ENCODE results near the gene KCNQ1. TPM values are rescaled to one million over a fixed set of nuclear protein-coding genes. Genes with fewer than 3 reads are reported as not detected.

Gene KCNQ1
- total and polyA plus RNA-seq, 2 experiments from 2014 or later, result 0.45 to 0.87 TPM

- no peak for DNase-seq (ENCODE audit: low spot score)
Observed at GRCh38 chr11:2685051-2685450, 240.2 kb downstream of the KCNQ1 start.

GRCh38 chr11:2685566-2686359, 241.0 kb downstream of the KCNQ1 start:
- H3K4me2 ChIP-seq, result no peak overlapping the region
- peaks cover 81% of the 10 kb centered on the region for H3K79me2 ChIP-seq (replicated peaks; ENCODE audit: insufficient read depth)
- H3K27me3 Mint-ChIP-seq (ENCODE audit: insufficient read depth, low read depth, poor library complexity), result peaks cover 11% of the 10 kb centered on the region
- peaks cover 8% of the 10 kb centered on the region; the same call in 2 of the 3 replicates for H3K36me3 Mint-ChIP-seq (ENCODE audit: low read depth)
- no peaks in the 10 kb centered on the region for H3K9me2 ChIP-seq (ENCODE audit: insufficient read depth)
- H3K36me3 ChIP-seq (ENCODE audit: insufficient read depth), result no peaks in the 10 kb centered on the region
- peaks cover 27% of the 10 kb centered on the region for H4K20me1 ChIP-seq (replicated peaks; ENCODE audit: insufficient read depth)
- no peak overlapping the region for H2AFZ ChIP-seq
- DNase-seq (ENCODE audit: low spot score), result no peak
- peaks cover 73% of the 10 kb centered on the region for H3K4me1 Mint-ChIP-seq
- no peak for ATAC-seq
- no peak overlapping the region for H3K4me3 ChIP-seq
- no peak for TF ChIP-seq ETS1 (IDR thresholded peaks at IDR 0.05)
- TF ChIP-seq, protein P1, sequence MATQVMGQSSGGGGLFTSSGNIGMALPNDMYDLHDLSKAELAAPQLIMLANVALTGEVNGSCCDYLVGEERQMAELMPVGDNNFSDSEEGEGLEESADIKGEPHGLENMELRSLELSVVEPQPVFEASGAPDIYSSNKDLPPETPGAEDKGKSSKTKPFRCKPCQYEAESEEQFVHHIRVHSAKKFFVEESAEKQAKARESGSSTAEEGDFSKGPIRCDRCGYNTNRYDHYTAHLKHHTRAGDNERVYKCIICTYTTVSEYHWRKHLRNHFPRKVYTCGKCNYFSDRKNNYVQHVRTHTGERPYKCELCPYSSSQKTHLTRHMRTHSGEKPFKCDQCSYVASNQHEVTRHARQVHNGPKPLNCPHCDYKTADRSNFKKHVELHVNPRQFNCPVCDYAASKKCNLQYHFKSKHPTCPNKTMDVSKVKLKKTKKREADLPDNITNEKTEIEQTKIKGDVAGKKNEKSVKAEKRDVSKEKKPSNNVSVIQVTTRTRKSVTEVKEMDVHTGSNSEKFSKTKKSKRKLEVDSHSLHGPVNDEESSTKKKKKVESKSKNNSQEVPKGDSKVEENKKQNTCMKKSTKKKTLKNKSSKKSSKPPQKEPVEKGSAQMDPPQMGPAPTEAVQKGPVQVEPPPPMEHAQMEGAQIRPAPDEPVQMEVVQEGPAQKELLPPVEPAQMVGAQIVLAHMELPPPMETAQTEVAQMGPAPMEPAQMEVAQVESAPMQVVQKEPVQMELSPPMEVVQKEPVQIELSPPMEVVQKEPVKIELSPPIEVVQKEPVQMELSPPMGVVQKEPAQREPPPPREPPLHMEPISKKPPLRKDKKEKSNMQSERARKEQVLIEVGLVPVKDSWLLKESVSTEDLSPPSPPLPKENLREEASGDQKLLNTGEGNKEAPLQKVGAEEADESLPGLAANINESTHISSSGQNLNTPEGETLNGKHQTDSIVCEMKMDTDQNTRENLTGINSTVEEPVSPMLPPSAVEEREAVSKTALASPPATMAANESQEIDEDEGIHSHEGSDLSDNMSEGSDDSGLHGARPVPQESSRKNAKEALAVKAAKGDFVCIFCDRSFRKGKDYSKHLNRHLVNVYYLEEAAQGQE (IDR thresholded peaks at IDR 0.05; ENCODE audit: unreplicated experiment), result no peak
- H3K9me3 Mint-ChIP-seq, result no peaks in the 10 kb centered on the region
- H3K4me3 Mint-ChIP-seq, result no peak overlapping the region
- H3K27me3 ChIP-seq (ENCODE audit: insufficient read depth), result no peaks in the 10 kb centered on the region
- H3K4me1 ChIP-seq (ENCODE audit: insufficient read depth), result peaks cover 44% of the 10 kb centered on the region
- H3K27ac Mint-ChIP-seq, result no peak overlapping the region
- H3K27ac ChIP-seq (ENCODE audit: low read depth), result no peak overlapping the region
- no peaks in the 10 kb centered on the region for H3F3A ChIP-seq (replicated peaks; ENCODE audit: low read depth)

More at GRCh38 chr11:2685051-2685450, 240.2 kb downstream of the KCNQ1 start:
- H3K79me2 ChIP-seq (replicated peaks; ENCODE audit: insufficient read depth), result peaks cover 78% of the 10 kb centered on the region
- no peak overlapping the region for H3K27ac ChIP-seq (ENCODE audit: low read depth)
- H4K20me1 ChIP-seq (replicated peaks; ENCODE audit: insufficient read depth), result peaks cover 22% of the 10 kb centered on the region
- H3K4me3 Mint-ChIP-seq, result no peak overlapping the region
- H3K9me2 ChIP-seq (ENCODE audit: insufficient read depth), result no peaks in the 10 kb centered on the region
- peaks cover 41% of the 10 kb centered on the region for H3K4me1 ChIP-seq (ENCODE audit: insufficient read depth)
- no peak overlapping the region for H3K4me2 ChIP-seq
- peaks cover 65% of the 10 kb centered on the region for H3K4me1 Mint-ChIP-seq
- H3K36me3 ChIP-seq (ENCODE audit: insufficient read depth), result no peaks in the 10 kb centered on the region
- TF ChIP-seq EZH2phosphoT487 (IDR thresholded peaks at IDR 0.05; ENCODE audit: unreplicated experiment) (no peak), NANOG (IDR thresholded peaks at IDR 0.05; ENCODE audit: borderline replicate concordance) (no peak), ZNF114 (CRISPR knock-in tag; IDR thresholded peaks at IDR 0.05) (no peak)
- TF ChIP-seq, protein P1 (IDR thresholded peaks at IDR 0.05; ENCODE audit: unreplicated experiment), result no peak
- no peak overlapping the region for H2AFZ ChIP-seq
- H3K4me3 ChIP-seq, result no peak overlapping the region
- no peak for ATAC-seq
- H3K27ac Mint-ChIP-seq, result no peak overlapping the region
- no peaks in the 10 kb centered on the region for H3K9me3 Mint-ChIP-seq
- H3K36me3 Mint-ChIP-seq (ENCODE audit: low read depth), result peaks cover 2% of the 10 kb centered on the region; the same call in 1 of the 3 replicates
- H3F3A ChIP-seq (replicated peaks; ENCODE audit: low read depth), result no peaks in the 10 kb centered on the region
- no peaks in the 10 kb centered on the region for H3K27me3 ChIP-seq (ENCODE audit: insufficient read depth)
- peaks cover 5% of the 10 kb centered on the region for H3K27me3 Mint-ChIP-seq (ENCODE audit: insufficient read depth, low read depth, poor library complexity)

Data from GM23338 (cell line).